K562 (cell line): Measurements from ENCODE around the gene PAEP. TPM values are rescaled to one million over a fixed set of nuclear protein-coding genes. Genes with fewer than 3 reads are reported as not detected.

Source experiments
- ATAC-seq: fragments of 200-7000 bp; cut with Tn5 transposase; 3 replicates; pipeline ENCODE4 v1.9.1; 2020; ENCODE audit warnings: moderate library complexity
- BruUV-seq: library from RNA; stranded (reverse); fragments of 400-500 nt; replicated peaks from 2 replicates; lab custom pipeline; 2021; lab: Mats Ljungman, UMichigan
- CTCF ChIA-PET: fragments of 300-600 bp; formaldehyde crosslinking; extraction: SDS; loops from one replicate; lab custom pipeline; 2021; ENCODE audit warnings: low intra/inter-chr PET ratio; lab: Yijun Ruan, JAX
- POLR2A ChIA-PET: fragments of 300-600, 350-650 bp; sonication (Branson Sonifier 250); formaldehyde crosslinking; extraction: SDS; loops from one replicate; lab custom pipeline; 2021; ENCODE audit warnings: antibody characterized with exemption, inconsistent platforms; lab: Yijun Ruan, JAX
- DNase-seq, 4 experiments: peaks; one replicate each; pipeline versions ENCODE4 v3.0.0 to v3.0.0-alpha.2; 2011 to 2018; ENCODE audit warnings: low spot score in 3 of 4, mixed read lengths in 3 of 4; ENCODE audit errors: extremely low read depth in 1 of 4
- FAIRE-seq: peaks from 2 replicates; lab custom pipeline; 2011; peaks lifted over from hg19 to GRCh38; lab: Jason Lieb, UNC
- H2AFZ ChIP-seq: 2 replicates; pipeline ENCODE4 v1.6.0; 2011; ENCODE audit warnings: low read depth, low read length, control low read depth, inconsistent platforms
- H3K27ac ChIP-seq: fragments of 200-600 bp; 3 replicates; pipeline ENCODE4 v1.8.0; 2011; ENCODE audit warnings: low read depth, mild to moderate bottlenecking, control low read depth, inconsistent platforms, low read length, moderate library complexity, mixed read lengths; ENCODE audit errors: extremely low read depth
- H3K27me3 ChIP-seq, 2 experiments: fragments of 300-600 bp in 1 of 2; 2 replicates in 1 of 2; 3 replicates in 1 of 2; pipeline versions ENCODE4 v1.6.0 to v1.8.0; 2011; ENCODE audit warnings: inconsistent platforms in 2 of 2, low read length in 2 of 2, mild to moderate bottlenecking in 1 of 2, mixed read lengths in 1 of 2, moderate library complexity in 1 of 2; ENCODE audit not compliant: control insufficient read depth in 2 of 2, insufficient read depth in 2 of 2
- H3K36me3 ChIP-seq: fragments of 300-600 bp; 3 replicates; pipeline ENCODE4 v1.8.0; 2011; ENCODE audit warnings: mild to moderate bottlenecking, low read length, inconsistent platforms; ENCODE audit not compliant: control insufficient read depth, insufficient read depth
- H3K4me1 ChIP-seq, 2 experiments: fragments of 200-600 bp in 1 of 2; replicated peaks in 1 of 2; 2 replicates in 1 of 2; 3 replicates in 1 of 2; pipeline versions ENCODE4 v1.5.1 to v1.8.0; 2011; ENCODE audit warnings: inconsistent platforms in 2 of 2, low read length in 2 of 2, mild to moderate bottlenecking in 1 of 2, mixed read lengths in 1 of 2, moderate library complexity in 1 of 2; ENCODE audit not compliant: control insufficient read depth in 2 of 2, insufficient read depth in 2 of 2
- H3K4me2 ChIP-seq: 2 replicates; pipeline ENCODE4 v1.6.1; 2011; ENCODE audit warnings: low read length, control low read depth, inconsistent platforms, mixed read lengths; ENCODE audit not compliant: insufficient read depth
- H3K4me3 ChIP-seq: fragments of 200-600 bp; sonication (generic), shearing (Covaris generic); 2 replicates; pipeline ENCODE4 v1.5.1; 2016; ENCODE audit warnings: control low read depth, inconsistent platforms
- H3K79me2 ChIP-seq: fragments of 200-600 bp; 3 replicates; pipeline ENCODE4 v1.8.0; 2011; ENCODE audit warnings: low read length, inconsistent platforms; ENCODE audit not compliant: control insufficient read depth, insufficient read depth
- H3K9ac ChIP-seq, 2 experiments: 2 replicates each; pipeline versions ENCODE4 v1.6.0 to v1.6.1; 2011; ENCODE audit warnings: low read depth in 2 of 2, low read length in 2 of 2, control low read depth in 1 of 2, inconsistent platforms in 1 of 2, mild to moderate bottlenecking in 1 of 2, mixed read lengths in 1 of 2; ENCODE audit not compliant: insufficient read depth in 1 of 2
- H3K9me1 ChIP-seq: one replicate; pipeline ENCODE4 v1.6.0; 2011; ENCODE audit warnings: inconsistent platforms, mild to moderate bottlenecking, low read length, moderate library complexity; ENCODE audit not compliant: control insufficient read depth, insufficient read depth
- H3K9me3 ChIP-seq: replicated peaks from 2 replicates; pipeline ENCODE4 v1.5.1; 2011; ENCODE audit warnings: low read depth, low read length, inconsistent platforms; ENCODE audit not compliant: control insufficient read depth, insufficient read depth
- H4K20me1 ChIP-seq: replicated peaks from 2 replicates; pipeline ENCODE4 v1.6.1; 2011; ENCODE audit warnings: low read length, inconsistent platforms, mixed read lengths; ENCODE audit not compliant: control insufficient read depth, insufficient read depth
- HCFC1 ChIP-seq: IDR thresholded peaks from 2 replicates; pipeline ENCODE4 v1.6.1; 2012; ENCODE audit warnings: low read depth, low read length, improper control_type of control experiment
- HDAC2 ChIP-seq: fragments of 450-650 bp; IDR thresholded peaks from 2 replicates; pipeline ENCODE4 v1.6.1; 2016; ENCODE audit warnings: mild to moderate bottlenecking
- RFX7 ChIP-seq: fragments of 250-450 bp; sonication (Bioruptor Pico); IDR thresholded peaks from 2 replicates; pipeline ENCODE4 v1.5.1; 2021; ENCODE audit warnings: mild to moderate bottlenecking
- SAFB ChIP-seq: fragments of 200-400 bp; formaldehyde crosslinking; IDR thresholded peaks from 2 replicates; pipeline ENCODE4 v1.6.1; 2017; ENCODE audit warnings: low read depth, low read length, borderline replicate concordance
- TEAD4 ChIP-seq, 2 experiments: sonication (generic) in 1 of 2; formaldehyde crosslinking in 1 of 2; IDR thresholded peaks; 2 replicates each; pipeline versions ENCODE4 v1.6.1 to v1.8.0; 2012 to 2022; ENCODE audit warnings: borderline replicate concordance in 1 of 2, inconsistent platforms in 1 of 2, low read length in 1 of 2, mild to moderate bottlenecking in 1 of 2, missing genetic modification reagents in 1 of 2
- ZNF24 ChIP-seq: fragments of 450-650 bp; IDR thresholded peaks from 2 replicates; pipeline ENCODE4 v1.6.1; 2016
- WGBS: fragments of 100-300 bp; shearing (Covaris generic); methylation state at CpG from one replicate; pipeline ENCODE4 v1.1.6; 2016; ENCODE audit warnings: low coverage, mixed read lengths; ENCODE audit not compliant: insufficient coverage; ENCODE audit errors: missing lambda C conversion rate; 5-methylcytosine and 5-hydroxymethylcytosine counted together
- in situ Hi-C: fragments of 300-500 bp; cut with MboI; formaldehyde crosslinking; loops from 4 replicates; pipeline ENCODE4 v1.15.0; 2018; ENCODE audit warnings: inconsistent platforms, mixed read lengths
- intact Hi-C: fragments of 100-400 bp; cut with micrococcal nuclease; formaldehyde crosslinking; loops from 2 replicates; pipeline ENCODE4 v1.14.2; 2022
- polyA plus RNA-seq, 8 experiments: library from polyadenylated mRNA; depleted of rRNA in 4 of 8; stranded (reverse) in 5 of 8; unstranded in 3 of 8; fragments of >200 nt; fragmentation: Nextera tagmentation in 2 of 8; fragmentation: Illumina TruSeq in 1 of 8; extraction: Ambion mirVana in 2 of 8; extraction: Trizol in 1 of 8; gene quantifications; 2 replicates each; pipeline versions ENCODE4 v1.2.1 to v1.2.3, GENCODE V29; 2011 to 2014; ENCODE audit warnings: inconsistent platforms in 1 of 8, missing spikeins in 1 of 8
- total RNA-seq, 7 experiments: library from RNA; depleted of rRNA in 6 of 7; stranded (reverse); fragments of >200 nt in 6 of 7; fragmentation: Illumina TruSeq in 2 of 7; extraction: Trizol in 2 of 7; gene quantifications; 2 replicates each; pipeline versions ENCODE4 v1.2.1 to v1.2.3, GENCODE V29; 2011 to 2021; ENCODE audit warnings: low replicate concordance in 1 of 7

PAEP gene
- total and polyA plus RNA-seq, 9 of the 15 experiments (the other 6 are each of a cell fraction or from before 2014, with no cell fraction given): 0.22 to 4.5 (median 0.58) TPM

DNA sequence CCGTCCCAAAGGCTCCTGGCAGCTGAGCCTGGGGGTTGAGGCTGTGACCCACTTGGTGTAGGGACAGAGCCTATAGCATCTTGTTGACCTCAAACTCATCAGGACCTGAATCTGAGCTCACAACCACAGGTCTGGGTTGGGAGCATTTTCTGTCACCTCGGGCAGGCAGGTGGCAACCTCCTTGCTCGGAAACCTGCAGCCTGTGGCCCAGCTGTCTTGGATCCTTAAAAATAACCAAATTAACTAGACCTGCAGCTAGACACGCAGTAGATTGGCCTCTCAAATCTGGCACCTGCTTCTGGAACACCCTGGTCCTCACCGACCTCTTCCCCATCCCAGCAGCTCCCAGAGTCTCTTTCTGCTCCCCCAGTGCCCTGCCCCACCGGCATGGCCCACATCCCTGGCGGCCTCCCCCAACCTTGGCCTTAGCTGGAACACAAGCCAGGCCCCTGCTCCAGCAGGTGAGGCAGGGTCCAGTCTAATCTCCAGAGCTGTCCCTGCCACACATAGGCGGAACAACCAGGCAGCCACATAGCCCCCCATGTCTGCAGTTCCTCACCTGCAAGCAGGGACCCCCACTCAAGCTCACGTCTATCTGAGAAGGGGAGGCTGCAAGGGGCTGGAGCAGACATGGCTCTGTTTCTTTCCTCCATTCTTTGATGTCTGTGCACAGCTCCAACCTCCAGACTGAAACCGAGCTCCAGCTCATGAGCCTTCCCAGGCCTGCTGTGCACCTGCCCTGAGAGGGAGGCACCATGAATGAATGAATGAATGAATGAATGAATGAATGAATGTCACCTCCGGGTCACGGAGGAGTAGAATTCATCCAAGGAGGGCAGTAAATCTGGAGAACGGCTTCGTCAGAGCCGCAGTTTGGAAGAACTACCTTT is 28.3 kb downstream of the PAEP start:
- Histone ChIP-seq H3K9me3 (no peaks in the 10 kb centered on the region), H3K36me3 (no peaks in the 10 kb centered on the region), H2AFZ (no peak overlapping the region), H3K4me2 (no peak overlapping the region), H3K27me3 (peaks cover 7 to 52% of the 10 kb centered on the region in 2 experiments; a peak in 3 of 5 replicates), H4K20me1 (0 out of 2 replicates have a peak, but pooled peaks cover 5% of the 10 kb centered on the region), H3K27ac (no peak overlapping the region), H3K9me1 (no peaks in the 10 kb centered on the region), H3K79me2 (no peaks in the 10 kb centered on the region), H3K4me1 (peaks cover 10 to 41% of the 10 kb centered on the region in 2 experiments; a peak in 2 of 5 replicates), H3K9ac (no peak overlapping the region; a peak in 1 of 4 replicates), H3K4me3 (no peak overlapping the region)
- FAIRE-seq (no peak), DNase-seq (no peak), ATAC-seq (no peak)
- BruUV-seq: no TSS peak
- CTCF ChIA-PET: no interaction called here
- WGBS: 9% methylated on average over 14 of the region's 15 CpGs
- POLR2A ChIA-PET: interaction anchor here (1.7 kb wide), 1 partner anchor 9 kb away, joined by 4 read pairs; no protein-coding TSS in a partner anchor
- intact Hi-C loops (no loop called here), in situ Hi-C loops (no loop called here)
- TF ChIP-seq TEAD4 (IDR thresholded peaks at IDR 0.05; ENCODE audit: low read length): no peak
- TF ChIP-seq TEAD4 (CRISPR knock-in tag; IDR thresholded peaks at IDR 0.05; ENCODE audit: borderline replicate concordance): no peak
- TF ChIP-seq HCFC1: no peak
- TF ChIP-seq ZNF24: peak; percentile 93
- TF ChIP-seq RFX7 (CRISPR knock-in tag): no peak
- TF ChIP-seq SAFB: no peak
- no peak for TF ChIP-seq HDAC2
